Immature natural killer cell (primary cell): ENCODE measurements around the gene THAP4. TPM values are rescaled to one million over a fixed set of nuclear protein-coding genes. Genes with fewer than 3 reads are reported as not detected.
A peak's percentile ranks its signal among the peaks of the same experiment; 100 is the strongest.

Source experiments
- DNase-seq, 3 donors: peaks; one replicate each; pipeline ENCODE4 v3.0.0; 2022; ENCODE audit warnings: mixed read lengths in 1 of 3
- H3K27ac Mint-ChIP-seq, 6 donors: one replicate each; pipeline ENCODE4 v1.8.0; 2020; ENCODE audit warnings: mixed read lengths in 6 of 6, mild to moderate bottlenecking in 5 of 6, inconsistent platforms in 4 of 6, moderate library complexity in 3 of 6
- H3K27me3 Mint-ChIP-seq, 3 donors: one replicate each; pipeline ENCODE4 v1.8.0; 2020 to 2021; ENCODE audit warnings: low read depth in 3 of 3, mild to moderate bottlenecking in 3 of 3, mixed read lengths in 3 of 3, moderate library complexity in 3 of 3, inconsistent platforms in 1 of 3
- H3K36me3 Mint-ChIP-seq, 3 donors: one replicate each; pipeline ENCODE4 v1.8.0; 2020; ENCODE audit warnings: mixed read lengths in 3 of 3, inconsistent platforms in 2 of 3, mild to moderate bottlenecking in 2 of 3
- H3K4me1 Mint-ChIP-seq, 2 donors: one replicate each; pipeline ENCODE4 v1.8.0; 2020; ENCODE audit warnings: inconsistent platforms in 2 of 2, mild to moderate bottlenecking in 2 of 2, mixed read lengths in 2 of 2, moderate library complexity in 1 of 2
- H3K4me3 Mint-ChIP-seq, 5 donors: one replicate each; pipeline ENCODE4 v1.8.0; 2020; ENCODE audit warnings: mild to moderate bottlenecking in 5 of 5, mixed read lengths in 5 of 5, inconsistent platforms in 3 of 5, moderate library complexity in 3 of 5
- H3K9me3 Mint-ChIP-seq, 6 donors: one replicate each; pipeline ENCODE4 v1.8.0; 2020; ENCODE audit warnings: mild to moderate bottlenecking in 6 of 6, mixed read lengths in 6 of 6, inconsistent platforms in 4 of 6, moderate library complexity in 3 of 6
- polyA plus RNA-seq, 3 donors: library from polyadenylated mRNA; unstranded; fragments of 300-500 nt; fragmentation: Illumina TruSeq; gene quantifications; one replicate each; pipeline ENCODE4 v1.2.3, GENCODE V29; 2021

THAP4 gene
- polyA plus RNA-seq, 3 donors from 2014 or later = 20.0 to 39.5 (median 29.4) TPM

GRCh38 chr2:241619597-241620418 is 17.1 kb downstream of the THAP4 start:
- H3K9me3 Mint-ChIP-seq = no peaks in the 10 kb centered on the region
- peaks cover 25 to 26% of the 10 kb centered on the region in 2 donors for H3K4me1 Mint-ChIP-seq
- H3K36me3 Mint-ChIP-seq = peaks cover 0 to 5% (median 4%) of the 10 kb centered on the region in 3 donors
- DNase-seq = no peak
- H3K27ac Mint-ChIP-seq = no peak overlapping the region
- H3K4me3 Mint-ChIP-seq = no peak overlapping the region
- peaks cover 0 to 3% (median 0%) of the 10 kb centered on the region in 3 donors for H3K27me3 Mint-ChIP-seq

- no peaks in the 10 kb centered on the region for H3K9me3 Mint-ChIP-seq
- H3K36me3 Mint-ChIP-seq = peaks cover 0 to 5% (median 4%) of the 10 kb centered on the region in 3 donors
- no peak overlapping the region for H3K27ac Mint-ChIP-seq
- DNase-seq = no peak
- peaks cover 0 to 4% (median 0%) of the 10 kb centered on the region in 3 donors for H3K27me3 Mint-ChIP-seq
- no peak overlapping the region for H3K4me3 Mint-ChIP-seq
- peaks cover 25 to 26% of the 10 kb centered on the region in 2 donors for H3K4me1 Mint-ChIP-seq
Observed at GRCh38 chr2:241618829-241619228, 18.1 kb downstream of the THAP4 start.

GRCh38 chr2:241618296-241618805 is 18.6 kb downstream of the THAP4 start:
- Mint-ChIP-seq H3K4me1 (peaks cover 25 to 26% of the 10 kb centered on the region in 2 donors), H3K9me3 (no peaks in the 10 kb centered on the region), H3K27me3 (peaks cover 0 to 4% (median 0%) of the 10 kb centered on the region in 3 donors), H3K36me3 (peaks cover 0 to 5% (median 4%) of the 10 kb centered on the region in 3 donors), H3K4me3 (peak overlapping the region in 3 of 5 donors; percentile 35 to 83 (median 80)), H3K27ac (peak overlapping the region in 4 of 6 donors; percentile 53 to 80 (median 76))
- DNase-seq = no peak

GRCh38 chr2:241617431-241618154 is 19.4 kb downstream of the THAP4 start:
- H3K36me3 Mint-ChIP-seq = peaks cover 0 to 5% (median 4%) of the 10 kb centered on the region in 3 donors
- H3K9me3 Mint-ChIP-seq = no peaks in the 10 kb centered on the region
- DNase-seq = peak; percentile 34 to 42 (median 40)
- H3K27ac Mint-ChIP-seq = peak overlapping the region; percentile 65 to 89 (median 76)
- peaks cover 25 to 26% of the 10 kb centered on the region in 2 donors for H3K4me1 Mint-ChIP-seq
- peaks cover 0 to 4% (median 0%) of the 10 kb centered on the region in 3 donors for H3K27me3 Mint-ChIP-seq
- H3K4me3 Mint-ChIP-seq = peak overlapping the region; percentile 80 to 92 (median 83)

- peak overlapping the region in 3 of 5 donors; percentile 23 to 83 (median 47) for H3K4me3 Mint-ChIP-seq
- no peak for DNase-seq
- no peaks in the 10 kb centered on the region for H3K9me3 Mint-ChIP-seq
- peaks cover 0 to 5% (median 4%) of the 10 kb centered on the region in 3 donors for H3K36me3 Mint-ChIP-seq
- H3K27me3 Mint-ChIP-seq = peaks cover 0 to 4% (median 0%) of the 10 kb centered on the region in 3 donors
- peak overlapping the region in 3 of 6 donors; percentile 14 to 77 (median 74) for H3K27ac Mint-ChIP-seq
- H3K4me1 Mint-ChIP-seq = peaks cover 22 to 24% of the 10 kb centered on the region in 2 donors
Observed at GRCh38 chr2:241616168-241617125, 20.5 kb downstream of the THAP4 start.

GRCh38 chr2:241615522-241616052 is 21.4 kb downstream of the THAP4 start:
- peaks cover 22 to 25% of the 10 kb centered on the region in 2 donors for H3K4me1 Mint-ChIP-seq

GRCh38 chr2:241615041-241615440 is 21.9 kb downstream of the THAP4 start:
- peaks cover 25 to 26% of the 10 kb centered on the region in 2 donors for H3K4me1 Mint-ChIP-seq
- DNase-seq = no peak
- H3K27ac Mint-ChIP-seq = peak overlapping the region in 1 of 6 donors; percentile 34
- H3K4me3 Mint-ChIP-seq = no peak overlapping the region
- peaks cover 0 to 7% (median 0%) of the 10 kb centered on the region in 3 donors for H3K27me3 Mint-ChIP-seq
- H3K9me3 Mint-ChIP-seq = no peaks in the 10 kb centered on the region
- H3K36me3 Mint-ChIP-seq = peaks cover 0 to 4% (median 0%) of the 10 kb centered on the region in 3 donors

More at GRCh38 chr2:241615522-241616052, 21.4 kb downstream of the THAP4 start:
- DNase-seq = no peak
- no peaks in the 10 kb centered on the region for H3K9me3 Mint-ChIP-seq
- peaks cover 0 to 4% (median 2%) of the 10 kb centered on the region in 3 donors for H3K36me3 Mint-ChIP-seq
- no peak overlapping the region for H3K4me3 Mint-ChIP-seq
- H3K27me3 Mint-ChIP-seq = peaks cover 0 to 5% (median 0%) of the 10 kb centered on the region in 3 donors
- peak overlapping the region in 1 of 6 donors; percentile 77 for H3K27ac Mint-ChIP-seq

GRCh38 chr2:241613017-241613780 is 23.8 kb downstream of the THAP4 start:
- no peak overlapping the region for H3K27ac Mint-ChIP-seq
- peaks cover 35 to 38% of the 10 kb centered on the region in 2 donors for H3K4me1 Mint-ChIP-seq
- no peak for DNase-seq
- H3K4me3 Mint-ChIP-seq = no peak overlapping the region
- peaks cover 0 to 10% (median 0%) of the 10 kb centered on the region in 3 donors for H3K27me3 Mint-ChIP-seq
- no peaks in the 10 kb centered on the region for H3K9me3 Mint-ChIP-seq
- H3K36me3 Mint-ChIP-seq = peaks cover 0 to 4% (median 0%) of the 10 kb centered on the region in 3 donors

- Mint-ChIP-seq H3K4me3 (no peak overlapping the region), H3K9me3 (no peaks in the 10 kb centered on the region), H3K4me1 (peaks cover 32 to 34% of the 10 kb centered on the region in 2 donors), H3K27ac (peak overlapping the region in 5 of 6 donors; percentile 4 to 47 (median 35)), H3K36me3 (peaks cover 0 to 2% (median 0%) of the 10 kb centered on the region in 3 donors), H3K27me3 (peaks cover 0 to 10% (median 0%) of the 10 kb centered on the region in 3 donors)
- no peak for DNase-seq
Observed at GRCh38 chr2:241612156-241613016, 24.6 kb downstream of the THAP4 start.

- no peaks in the 10 kb centered on the region for H3K36me3 Mint-ChIP-seq
- DNase-seq = no peak
- peaks cover 24 to 28% of the 10 kb centered on the region in 2 donors for H3K4me1 Mint-ChIP-seq
- H3K4me3 Mint-ChIP-seq = peak overlapping the region; percentile 46 to 71 (median 56)
- H3K27me3 Mint-ChIP-seq = peaks cover 0 to 10% (median 1%) of the 10 kb centered on the region in 3 donors
- no peaks in the 10 kb centered on the region for H3K9me3 Mint-ChIP-seq
- peak overlapping the region in 4 of 6 donors; percentile 45 to 92 (median 66) for H3K27ac Mint-ChIP-seq
Observed at GRCh38 chr2:241611062-241611461, 25.9 kb downstream of the THAP4 start.
